ENCODE data around the gene B3GNT5.
"Not testable (repeated sequence)": the region's sequence is repeated elsewhere in the genome, so short reads cannot be mapped to it uniquely, and the experiment has no call there.

The B3GNT5 gene

DNA sequence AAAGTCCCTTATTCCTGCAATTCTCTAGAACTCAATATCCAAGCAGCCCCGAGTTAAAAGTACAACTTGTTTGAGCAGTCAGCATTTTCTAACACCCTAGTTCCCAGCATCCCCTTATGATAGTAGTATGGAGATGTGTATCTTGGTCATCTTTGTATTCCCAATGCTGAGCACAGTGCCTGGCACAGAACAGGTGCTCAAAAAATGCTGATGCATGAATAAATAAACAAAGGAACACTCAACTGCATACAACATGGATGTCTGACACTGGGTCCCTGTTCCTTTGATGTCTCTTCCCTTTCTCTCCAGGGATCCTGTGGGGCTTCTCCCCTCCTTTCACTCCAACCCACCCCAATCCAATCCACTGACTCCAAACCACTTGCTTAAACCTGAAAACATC, 23.9 kb upstream of the B3GNT5 start:
- no peak for DNase-seq (ENCODE audit: insufficient read length, low spot score)
- no peak for FAIRE-seq

DNA sequence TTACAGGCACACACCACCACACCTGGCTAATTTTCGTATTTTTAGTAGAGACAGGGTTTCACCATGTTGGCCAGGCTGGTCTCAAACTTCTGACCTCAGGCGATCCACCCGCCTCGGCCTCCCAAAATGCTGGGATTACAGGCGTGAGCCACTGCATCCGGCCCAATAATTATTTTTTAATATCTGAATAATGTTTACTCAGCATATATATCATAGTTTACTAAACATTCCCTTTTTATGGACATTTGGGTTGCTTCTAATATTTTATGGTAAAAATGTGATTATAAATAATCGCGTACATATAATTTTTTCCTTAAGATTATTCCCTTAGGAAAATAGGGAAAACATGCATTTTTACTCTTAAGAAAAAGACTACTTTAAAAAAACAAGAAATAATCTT, 22.8 kb upstream of the B3GNT5 start:
- not testable (repeated sequence) for FAIRE-seq; DNase-seq (ENCODE audit: insufficient read length, low spot score)

DNA sequence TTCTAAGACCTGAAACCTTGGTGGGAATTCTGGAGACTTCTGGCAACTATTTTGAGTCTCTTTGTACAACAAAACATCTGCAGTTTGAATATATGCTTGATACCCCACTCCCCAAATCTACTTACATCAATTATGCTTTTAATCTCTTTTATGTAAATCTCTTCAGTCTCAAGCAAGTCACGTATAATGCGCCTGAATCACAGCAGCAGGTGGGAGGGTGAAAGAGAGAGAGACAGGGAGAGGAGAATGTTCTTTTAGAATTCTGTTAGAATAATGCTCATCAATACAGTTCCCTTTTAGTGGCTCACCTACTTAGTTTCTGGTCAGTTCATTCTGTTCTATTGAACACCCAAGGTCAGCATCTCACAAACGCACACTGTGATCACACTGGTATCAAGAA, 22.2 kb upstream of the B3GNT5 start:
- FAIRE-seq (no peak), DNase-seq (ENCODE audit: insufficient read length, low spot score) (no peak)

DNA sequence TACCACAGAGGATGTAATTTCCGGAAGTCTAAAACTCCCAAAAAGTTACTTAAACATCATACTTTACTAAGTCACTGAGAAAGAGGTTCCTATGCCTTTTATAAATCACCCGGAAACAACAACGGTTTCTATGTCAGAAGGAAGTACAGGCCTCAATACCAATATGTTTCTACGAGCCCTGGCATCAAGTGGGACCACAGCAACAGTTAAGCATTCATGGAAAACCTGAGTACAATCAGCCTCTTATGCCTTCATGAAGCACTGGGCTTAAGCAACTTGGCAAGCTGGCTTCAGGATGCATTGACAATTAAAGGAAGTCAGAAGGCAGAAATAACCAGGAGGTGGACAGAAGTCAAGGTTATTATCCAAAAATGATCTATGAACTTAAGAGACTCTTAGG, 19.1 kb upstream of the B3GNT5 start:
- FAIRE-seq, result no peak
- DNase-seq (ENCODE audit: insufficient read length, low spot score), result no peak

DNA sequence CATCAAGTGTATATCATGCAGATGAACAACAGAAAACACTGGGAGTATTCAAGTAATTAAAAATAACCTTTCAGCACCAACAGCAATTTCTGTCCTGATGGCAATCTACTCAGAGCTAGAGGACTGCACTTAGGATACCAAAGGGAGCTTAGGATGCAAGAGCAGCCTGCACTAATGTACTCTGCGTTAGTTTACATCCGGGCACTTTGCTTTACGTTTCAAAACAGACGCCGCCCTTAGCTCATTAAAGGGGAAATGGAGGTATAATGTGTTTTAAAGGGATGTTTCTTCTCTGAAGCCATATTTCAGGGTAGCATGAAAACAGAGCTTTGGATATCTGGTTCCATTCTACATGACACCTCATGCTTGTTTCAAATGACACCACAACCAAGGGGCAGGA, 14.0 kb upstream of the B3GNT5 start:
- no peak for DNase-seq (ENCODE audit: insufficient read length, low spot score)
- FAIRE-seq, result no peak

DNA sequence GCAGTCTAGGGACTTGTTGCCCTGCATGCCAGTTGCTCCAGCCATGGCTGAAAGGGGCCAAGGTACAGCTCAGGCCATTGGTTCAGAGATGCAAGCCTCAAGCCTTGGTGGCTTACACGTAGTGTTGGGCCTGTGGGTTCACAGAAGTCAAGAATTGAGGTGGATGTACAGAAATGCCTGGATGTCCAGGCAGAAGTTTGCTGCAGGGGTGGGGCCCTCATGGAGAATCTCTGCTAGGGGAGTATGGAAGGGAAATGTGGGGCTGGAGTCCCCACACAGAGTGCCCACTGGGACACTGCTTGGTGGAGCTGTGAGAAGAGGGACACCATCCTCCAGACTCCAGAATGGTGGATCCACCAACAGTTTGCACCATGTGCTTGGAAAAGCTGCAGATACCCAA, 10.6 kb upstream of the B3GNT5 start:
- DNase-seq (ENCODE audit: insufficient read length, low spot score) (no peak), FAIRE-seq (no peak)

DNA sequence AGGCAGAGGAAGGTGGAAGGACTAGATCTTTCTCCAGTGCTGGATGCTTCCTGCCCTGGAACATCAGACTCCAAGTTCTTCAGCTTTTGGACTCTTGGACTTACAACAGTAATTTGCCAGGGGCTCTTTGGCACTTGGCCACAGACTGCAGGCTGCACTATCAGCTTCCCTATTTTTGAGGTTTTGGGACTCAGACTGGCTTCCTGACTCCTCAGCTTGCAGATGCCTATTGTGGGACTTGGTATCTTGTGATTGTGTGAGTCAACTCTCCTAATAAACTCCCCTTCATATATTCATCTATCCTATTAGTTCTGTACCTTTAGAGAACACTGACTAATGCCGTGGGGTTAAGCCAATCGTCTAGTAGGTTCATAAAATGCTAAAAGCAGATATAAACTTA, 8.8 kb upstream of the B3GNT5 start:
- no peak for FAIRE-seq
- DNase-seq (ENCODE audit: insufficient read length, low spot score), result no peak

DNA sequence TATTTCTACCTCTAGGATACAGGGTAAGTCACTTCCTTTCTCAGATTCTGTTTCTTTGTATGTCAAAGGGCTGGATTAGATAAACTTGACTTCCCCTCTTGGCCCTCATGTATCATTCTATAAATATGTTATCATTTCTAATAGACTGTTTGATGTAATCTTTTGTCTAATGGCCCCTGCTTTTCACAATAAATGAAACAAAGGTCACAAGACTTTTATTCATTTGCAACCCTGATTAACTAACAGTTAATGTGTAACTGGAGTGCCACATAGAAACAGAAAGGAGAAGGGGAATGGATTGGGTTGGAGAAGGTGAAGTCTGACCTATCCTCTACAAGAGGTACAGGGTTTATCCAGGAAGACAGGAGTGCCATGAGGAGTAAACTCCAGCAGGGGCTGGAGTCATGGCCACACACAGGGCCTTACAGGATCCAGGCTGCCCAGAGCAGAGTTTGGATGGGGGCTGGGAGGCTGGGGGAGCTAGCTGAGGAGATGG, 8.0 kb upstream of the B3GNT5 start:
- FAIRE-seq (no peak), DNase-seq (ENCODE audit: insufficient read length, low spot score) (no peak)

DNA sequence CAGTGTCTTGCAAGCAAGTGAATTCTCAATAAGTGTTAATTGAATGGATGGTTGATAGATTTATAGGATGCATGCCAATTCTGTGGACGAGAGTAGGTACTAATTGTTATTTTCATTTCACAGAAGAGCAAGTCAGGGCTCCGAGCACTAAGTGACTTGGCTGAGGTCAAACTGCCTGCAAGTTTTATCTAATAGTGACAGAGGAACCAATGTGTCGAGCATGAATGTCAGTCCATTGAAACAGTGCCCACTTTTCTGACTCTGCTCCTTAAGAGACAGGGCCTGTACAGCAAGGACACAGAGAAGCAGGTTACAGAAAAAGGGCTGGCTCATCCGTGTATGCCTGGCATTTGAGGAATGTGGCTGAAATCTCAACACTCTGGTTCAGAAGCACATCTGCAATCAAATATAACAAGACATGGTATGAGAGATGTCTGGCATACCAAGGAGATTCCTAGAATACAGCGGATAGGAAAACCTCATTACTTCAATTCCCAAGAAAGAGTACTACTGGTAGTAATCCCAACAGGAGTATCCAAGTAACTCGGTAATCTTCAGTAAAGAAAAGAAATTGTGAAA, 6.0 kb upstream of the B3GNT5 start:
- DNase-seq (ENCODE audit: insufficient read length, low spot score) (no peak), FAIRE-seq (no peak)

DNA sequence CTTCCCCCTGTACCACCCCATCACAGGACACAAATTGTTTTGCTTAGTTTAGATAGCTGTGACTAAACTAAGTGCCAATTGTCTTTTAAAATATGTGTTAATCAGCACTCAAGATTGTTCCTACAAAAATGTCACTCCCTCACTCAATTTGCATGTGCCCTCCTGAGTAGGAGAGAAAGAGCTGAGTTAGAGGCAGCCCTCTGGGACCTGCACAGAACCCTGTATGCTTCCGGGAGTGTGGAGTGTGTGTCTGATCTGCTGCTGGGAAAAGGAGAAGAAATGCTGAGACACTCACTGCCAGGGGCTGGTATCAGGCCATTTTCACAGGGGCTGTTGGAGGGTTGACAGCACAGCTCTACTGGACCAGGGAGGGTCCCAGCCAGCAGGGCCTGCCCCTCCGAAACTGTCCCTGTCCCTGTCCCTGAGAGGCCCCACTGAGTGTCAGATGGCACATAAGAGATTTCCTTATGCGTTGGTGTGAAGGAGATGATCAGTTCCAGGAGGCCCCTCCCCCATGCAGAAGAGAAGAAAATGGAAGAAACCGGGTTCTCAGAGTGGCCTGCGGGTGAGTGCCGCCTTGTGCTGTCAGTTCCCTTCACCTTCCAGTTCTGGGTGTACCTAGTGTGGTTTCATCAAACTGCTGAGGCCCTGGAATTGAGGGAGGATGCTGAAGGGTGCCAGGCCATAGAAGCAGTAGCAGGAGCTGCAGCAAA, 3.9 kb upstream of the B3GNT5 start:
- FAIRE-seq, result no peak
- DNase-seq (ENCODE audit: insufficient read length, low spot score), result no peak

DNA sequence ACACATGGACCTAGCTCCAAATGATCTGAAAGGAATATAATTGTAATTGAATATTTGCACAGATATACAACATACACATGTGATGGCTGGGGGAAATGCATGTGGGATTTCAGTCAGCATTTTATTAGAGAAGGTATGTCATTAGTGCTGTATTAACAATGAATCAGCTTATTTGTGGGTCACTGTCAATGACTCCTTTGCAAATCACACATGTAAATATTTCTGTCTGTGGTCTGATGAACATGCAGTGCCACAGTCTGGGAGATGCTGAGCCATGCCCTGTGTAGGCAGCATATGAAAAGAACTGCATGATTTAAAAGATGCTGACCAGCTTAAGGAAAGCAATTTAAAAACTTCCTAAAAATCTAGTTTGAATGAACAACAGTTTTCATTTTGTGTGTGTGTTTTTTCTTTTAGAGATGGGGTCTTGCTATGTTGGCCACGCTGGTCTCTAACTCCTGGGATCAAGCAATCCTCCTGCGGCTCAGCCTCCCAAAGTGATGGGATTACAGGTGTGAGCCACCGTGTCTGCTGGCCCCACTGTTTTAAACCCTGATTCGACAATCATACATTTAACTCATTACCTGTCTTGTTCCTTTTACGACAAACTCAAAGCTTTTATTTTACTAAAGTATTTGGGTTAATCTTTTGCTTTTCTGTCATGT, 803 bp upstream of the B3GNT5 start:
- DNase-seq (ENCODE audit: insufficient read length, low spot score), result no peak
- FAIRE-seq, result peak; percentile 28

DNA sequence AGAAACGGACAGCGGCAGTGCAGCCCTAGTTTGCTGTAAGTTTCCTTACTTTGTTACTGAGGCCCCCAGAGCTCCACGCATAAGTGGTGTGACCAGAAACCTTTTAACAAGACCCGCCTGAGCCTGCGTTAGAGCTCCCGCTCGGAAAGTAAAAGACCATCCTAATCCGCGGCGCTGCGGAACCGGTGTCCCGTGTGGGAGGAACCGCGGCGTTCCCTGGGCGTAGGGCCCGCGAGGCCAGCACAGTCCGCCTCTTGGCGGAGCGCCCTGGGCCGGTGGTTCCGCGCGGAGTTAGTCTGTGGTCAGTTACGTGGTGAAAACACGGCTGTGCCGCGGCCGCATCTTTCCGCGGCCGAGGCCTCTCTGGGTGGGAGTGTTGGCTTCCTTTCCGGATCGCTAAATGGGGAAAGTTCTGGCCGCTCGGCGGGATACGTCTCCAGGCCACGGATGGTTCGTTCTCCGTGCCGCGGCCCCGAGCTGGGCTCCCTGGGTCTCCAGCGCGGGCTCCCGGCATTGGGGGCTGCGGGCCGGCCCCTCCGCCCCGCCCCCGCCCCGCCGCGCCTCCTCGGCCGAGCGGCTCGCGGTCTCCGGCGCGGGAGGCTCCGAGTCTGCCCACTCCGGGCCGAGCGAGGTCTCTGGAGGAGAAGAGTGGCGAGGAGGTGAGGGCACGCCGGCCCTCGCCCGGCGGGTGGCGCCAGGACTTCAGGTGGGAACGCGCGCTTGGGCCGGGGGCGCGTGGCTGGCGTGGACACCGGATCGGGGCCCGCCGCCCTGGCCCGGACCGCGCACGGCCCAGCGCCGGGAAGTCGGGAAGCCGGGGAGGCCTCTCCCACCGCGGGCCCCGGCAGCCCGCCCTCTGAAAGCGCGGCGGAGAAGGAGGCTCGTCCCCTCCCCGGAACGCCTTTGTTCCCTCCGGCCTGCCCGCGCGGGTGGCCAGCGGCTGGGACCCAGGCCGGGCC, 754 bp downstream of the B3GNT5 start:
- FAIRE-seq (no peak), DNase-seq (ENCODE audit: insufficient read length, low spot score) (peak; percentile 27)

DNA sequence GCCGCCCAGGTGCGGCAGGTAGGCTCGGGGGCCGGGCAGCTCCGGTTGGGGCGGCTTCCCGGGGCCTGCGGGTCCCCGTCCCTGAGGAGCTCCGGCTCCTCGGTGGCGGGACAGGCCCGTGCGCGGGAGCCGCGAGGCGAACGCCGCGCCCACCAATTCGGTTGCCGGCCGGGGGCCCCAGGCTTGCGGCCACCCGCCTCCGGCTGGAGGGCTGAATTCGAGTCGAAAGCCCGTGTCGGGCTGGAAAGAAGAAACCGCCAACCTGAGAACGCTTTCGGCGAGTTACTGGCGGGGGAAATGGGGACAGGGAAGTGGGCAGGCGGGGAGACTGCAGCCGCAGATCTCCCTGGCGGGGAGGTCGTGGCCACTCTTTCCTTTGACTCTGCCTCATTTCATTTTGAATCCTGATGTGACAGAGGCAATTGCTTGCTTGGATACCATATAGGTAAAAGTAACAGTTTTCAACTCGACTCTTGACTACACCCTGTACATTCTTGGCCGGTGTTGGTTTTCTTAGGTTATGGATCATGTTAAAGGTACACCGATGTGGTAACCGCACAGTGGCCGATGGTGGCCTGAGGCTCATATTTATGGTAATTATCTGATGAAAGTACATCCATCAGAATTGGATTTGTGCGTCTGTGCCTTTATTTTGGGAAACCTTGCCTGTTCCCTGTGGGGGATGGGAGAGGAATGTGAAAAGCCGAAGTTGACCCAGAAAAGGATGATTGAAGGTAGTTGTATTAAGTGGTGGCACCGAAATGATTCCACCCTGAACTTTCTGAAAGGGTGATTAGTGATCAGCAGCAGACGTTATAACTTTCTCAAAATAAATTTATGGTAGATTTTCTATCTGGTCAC, 1.7 kb downstream of the B3GNT5 start:
- FAIRE-seq (no peak), DNase-seq (ENCODE audit: insufficient read length, low spot score) (no peak)

DNA sequence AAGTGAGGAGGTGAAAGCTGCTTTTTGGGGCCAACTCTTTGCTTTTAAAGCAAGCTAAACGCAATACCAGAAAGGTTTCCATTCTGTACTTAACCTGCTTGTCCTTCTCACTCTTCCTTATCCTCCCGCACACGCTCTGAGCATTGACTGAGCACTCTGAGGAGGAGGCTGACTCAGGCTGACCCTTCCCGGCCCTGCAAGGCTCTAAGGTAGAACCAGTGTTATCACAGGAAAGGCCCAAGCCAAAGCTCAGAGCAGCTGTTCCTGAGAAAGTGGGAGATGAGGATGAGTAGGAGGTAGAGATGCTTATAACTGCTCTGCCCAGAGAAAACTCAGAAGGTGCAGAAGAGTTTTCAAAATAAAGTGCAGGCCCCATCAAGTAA, 2.3 kb downstream of the B3GNT5 start:
- no peak for FAIRE-seq
- no peak for DNase-seq (ENCODE audit: insufficient read length, low spot score)

DNA sequence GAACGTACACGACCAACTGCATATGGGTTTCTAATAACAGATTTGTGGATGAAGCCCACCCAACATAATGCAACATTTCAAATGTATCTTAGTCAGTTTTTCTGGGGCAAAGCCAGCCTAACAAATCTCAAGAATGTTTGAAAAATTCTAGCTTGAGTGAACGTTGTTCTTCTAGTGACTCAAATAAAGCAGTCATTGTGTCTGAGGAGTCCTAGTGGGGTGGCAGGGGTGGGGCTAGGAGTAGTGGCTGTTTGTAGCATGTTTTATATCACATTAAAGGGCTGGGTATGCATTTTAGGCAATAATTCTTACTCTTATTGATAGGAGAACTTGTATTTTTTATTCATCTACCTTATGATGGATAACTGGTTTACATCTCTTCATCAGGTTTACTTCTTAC, 6.0 kb downstream of the B3GNT5 start:
- no peak for DNase-seq (ENCODE audit: insufficient read length, low spot score)
- FAIRE-seq, result no peak

DNA sequence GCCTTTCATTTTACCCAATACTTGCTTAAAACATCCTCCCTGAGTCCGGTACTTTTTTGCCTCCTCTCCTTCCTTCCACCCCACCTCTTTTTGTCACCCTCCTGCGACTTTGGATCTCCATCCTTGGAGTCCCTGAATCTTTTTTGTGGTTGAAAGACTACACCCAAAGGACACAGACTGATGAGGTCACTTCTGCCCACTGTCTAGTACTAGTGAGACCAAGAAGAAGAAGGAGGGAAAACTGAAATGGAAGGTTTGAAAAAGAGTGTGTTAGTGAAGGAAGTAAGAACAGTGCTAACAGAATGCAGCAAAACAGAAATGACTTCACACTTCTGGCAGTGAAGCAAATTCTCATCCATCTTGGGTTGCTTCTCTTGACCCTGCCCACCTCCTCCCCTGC, 6.6 kb downstream of the B3GNT5 start:
- DNase-seq (ENCODE audit: insufficient read length, low spot score) (no peak), FAIRE-seq (no peak)

DNA sequence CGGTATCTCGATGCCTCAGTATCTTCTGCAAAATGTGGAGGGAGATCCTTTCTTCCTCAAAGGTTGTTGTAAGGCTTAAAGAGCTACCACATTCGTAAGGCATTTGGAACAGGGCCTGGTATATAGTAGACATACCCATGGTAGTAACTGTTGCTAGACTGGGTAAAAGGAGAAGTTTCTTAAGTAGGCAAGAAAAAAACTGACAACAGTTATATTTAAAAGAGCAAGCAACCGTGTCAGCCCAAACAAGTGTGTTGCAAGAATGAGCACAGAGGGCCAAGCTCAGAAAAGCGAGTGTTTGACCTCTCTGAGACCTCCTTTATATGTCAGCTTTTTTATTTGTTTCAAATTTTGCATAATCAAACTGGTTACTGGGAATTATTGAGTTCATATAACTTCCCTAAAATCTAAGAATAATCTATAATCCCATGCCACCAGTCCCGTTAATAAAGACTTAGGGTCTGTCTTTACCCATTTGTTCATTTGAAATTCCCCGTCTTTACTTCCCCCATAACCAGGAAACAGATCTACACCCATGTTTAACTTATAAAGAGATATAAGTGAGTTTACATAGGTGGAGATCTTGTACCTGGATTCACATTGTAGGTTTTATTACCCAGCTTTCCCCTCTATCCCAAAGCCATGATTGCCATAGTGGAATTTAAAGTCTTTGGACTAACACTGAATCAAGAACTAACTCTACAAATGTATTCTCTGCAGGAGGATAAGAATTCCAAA, 7.3 kb downstream of the B3GNT5 start:
- FAIRE-seq (peak; percentile 8), DNase-seq (ENCODE audit: insufficient read length, low spot score) (no peak)

DNA sequence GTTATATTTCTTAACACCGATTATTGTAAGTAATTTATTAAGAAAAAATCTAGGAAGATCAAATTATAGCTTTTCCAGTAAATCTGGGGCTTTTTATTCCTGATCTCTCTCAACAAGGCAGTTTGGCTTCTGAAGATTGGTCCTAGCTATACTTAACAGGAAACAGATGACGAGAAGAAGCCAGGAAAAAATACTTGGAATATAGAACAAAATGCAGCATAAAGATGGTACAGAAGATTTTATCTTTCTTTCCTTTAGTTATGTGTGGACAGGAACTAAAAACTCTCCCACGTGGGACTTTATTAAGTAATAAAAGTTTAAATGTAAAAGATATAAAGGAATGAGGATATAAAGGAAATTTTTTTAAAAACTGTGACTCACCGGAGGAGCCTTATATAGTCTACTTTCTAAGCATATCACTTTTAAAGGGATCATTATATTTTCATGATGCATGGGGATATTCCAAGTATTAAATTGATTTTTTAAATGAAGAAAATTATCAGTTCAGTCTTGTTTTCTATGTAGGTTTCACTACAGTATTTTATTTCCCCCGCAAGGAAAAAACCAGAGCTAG, 8.2 kb downstream of the B3GNT5 start:
- DNase-seq (ENCODE audit: insufficient read length, low spot score), result no peak
- FAIRE-seq, result no peak

DNA sequence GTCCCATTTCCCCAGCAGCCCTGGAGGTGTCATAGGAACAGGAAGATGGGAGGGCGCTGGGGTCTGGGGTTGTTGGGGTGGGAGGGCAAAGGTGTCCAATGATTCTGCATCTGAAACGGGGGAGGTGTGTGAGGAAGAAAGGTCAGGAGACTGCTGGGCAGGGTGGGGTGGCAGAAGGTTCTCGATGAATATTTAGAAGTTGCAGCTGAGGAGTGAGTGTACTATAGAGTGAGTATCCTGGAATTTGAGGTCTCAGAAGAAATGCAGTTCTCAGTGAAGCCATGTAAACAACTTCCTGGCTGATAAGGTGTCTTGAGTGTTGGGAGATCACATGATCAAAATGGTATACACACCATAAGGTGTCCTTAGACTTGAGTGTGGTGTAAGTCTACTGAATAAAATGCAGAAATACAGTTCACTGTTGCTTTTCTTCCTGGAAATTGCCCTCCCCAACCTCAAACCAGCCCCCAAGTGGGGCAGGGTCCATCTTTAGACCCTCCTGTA, 9.9 kb downstream of the B3GNT5 start:
- FAIRE-seq, result no peak
- DNase-seq (ENCODE audit: insufficient read length, low spot score), result no peak
